Panc1 (cell line): Measurements from ENCODE around the gene SMAP2. TPM values are rescaled to one million over a fixed set of nuclear protein-coding genes. Genes with fewer than 3 reads are reported as not detected.

Experiments
- total RNA-seq: library from RNA; stranded (reverse); gene quantifications from one replicate; pipeline ENCODE4 v1.2.1, GENCODE V29; 2021; ENCODE audit not compliant: unreplicated experiment

The SMAP2 gene
- total RNA-seq, 1 experiment from 2014 or later = 21.5 TPM

Other genes starting within 250 kb of the SMAP2 start
- 15.7 TPM for gene RLF, start 212.3 kb upstream of the SMAP2 start, total RNA-seq
- gene TMCO2, start 125.8 kb upstream of the SMAP2 start, total RNA-seq = not detected
- gene ZMPSTE24, start 115.5 kb upstream of the SMAP2 start, total RNA-seq = 65.4 TPM
- 2.9 TPM for gene COL9A2, start 56.4 kb upstream of the SMAP2 start, total RNA-seq
- 11.6 TPM for gene ZFP69B, start 76.7 kb downstream of the SMAP2 start, total RNA-seq
- 6.4 TPM for gene ZFP69, start 103.6 kb downstream of the SMAP2 start, total RNA-seq
- 17.9 TPM for gene EXO5, start 135.0 kb downstream of the SMAP2 start, total RNA-seq
- gene ZNF684, start 157.9 kb downstream of the SMAP2 start, total RNA-seq = 5.3 TPM